Stimulated activated CD4-positive, alpha-beta T cell treated with anti-CD3 and anti-CD28 coated beads, Interleukin-12 subunit alpha, Interleukin-12 subunit beta, amount 100 ng/mL, for 24 hours (primary cell): ENCODE measurements around the gene EFCAB3.
"Not testable (repeated sequence)": the region's sequence is repeated elsewhere in the genome, so short reads cannot be mapped to it uniquely, and the experiment has no call there.

Experiments used
- DNase-seq, 2 experiments: peaks; one replicate each; pipeline ENCODE4 v3.0.0-alpha.2; 2020; ENCODE audit warnings: low read depth in 2 of 2

EFCAB3 gene

DNA sequence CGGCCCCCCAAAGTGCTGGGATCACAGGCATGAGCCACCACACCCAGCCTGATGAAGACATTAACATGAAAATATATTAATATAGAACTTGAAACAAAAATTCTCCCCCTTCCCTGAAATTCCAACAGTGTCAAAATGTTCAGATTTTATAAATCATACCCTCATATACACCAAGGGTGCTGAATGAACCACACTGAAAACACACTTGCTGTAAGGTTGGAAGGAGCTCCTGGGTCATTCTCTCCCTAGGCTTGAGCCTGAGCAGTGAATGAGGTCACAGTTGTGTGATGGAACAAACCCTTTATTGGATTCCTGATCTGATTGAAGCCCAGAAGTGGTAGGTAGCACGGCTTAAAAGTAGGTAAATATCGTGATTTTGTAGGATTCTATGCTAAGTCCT is at the start of gene EFCAB3:
Gene EFCAB3 (plus strand): TSS at position 301 of the 400 bp plus-strand sequence. CDS start 2,427 bp downstream, outside the sequence.
- DNase-seq, result no peak

DNA sequence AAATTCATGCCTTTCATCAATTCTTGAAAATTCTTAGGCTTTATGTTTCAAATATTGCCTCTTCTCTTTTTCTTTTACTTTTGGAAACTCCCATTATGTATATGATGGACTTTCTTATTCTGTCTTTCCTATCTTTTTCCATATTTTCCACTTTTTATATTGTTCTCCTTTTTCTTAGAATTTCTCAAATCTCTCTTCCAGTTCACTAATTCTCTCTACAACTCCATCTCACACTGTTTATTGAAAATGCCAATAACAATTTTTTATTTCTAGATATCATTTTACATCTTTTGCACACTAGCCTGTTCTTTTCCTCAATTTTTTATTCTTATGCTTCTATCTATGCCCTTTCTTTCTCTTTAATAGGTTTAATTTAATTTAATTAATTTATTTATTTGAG is 43.8 kb upstream of the EFCAB3 start:
- DNase-seq, result no peak

DNA sequence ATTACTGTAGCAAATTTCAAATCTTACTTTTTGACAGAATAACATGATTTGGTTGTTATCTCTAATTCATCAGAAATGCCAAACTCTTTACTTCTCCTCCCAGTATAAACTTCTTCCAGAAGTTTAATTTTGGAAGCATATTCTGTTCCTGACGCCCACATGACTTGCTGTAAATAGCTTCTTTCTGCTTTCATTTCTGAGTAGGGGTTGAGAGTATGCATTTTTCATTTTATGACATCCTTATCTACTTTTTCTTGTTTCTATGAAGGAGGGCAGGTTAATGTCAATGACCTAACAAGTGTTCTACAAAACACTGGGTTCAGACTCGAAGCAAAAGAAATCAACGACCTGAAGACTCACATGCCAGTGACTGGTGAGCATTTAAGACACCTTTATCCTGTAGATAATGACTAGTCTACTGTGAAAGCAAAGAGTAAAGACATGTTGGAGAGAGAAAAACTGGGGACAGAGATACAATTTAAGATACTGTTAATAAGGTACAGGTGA is 36.5 kb upstream of the EFCAB3 start:
- DNase-seq, result no peak

DNA sequence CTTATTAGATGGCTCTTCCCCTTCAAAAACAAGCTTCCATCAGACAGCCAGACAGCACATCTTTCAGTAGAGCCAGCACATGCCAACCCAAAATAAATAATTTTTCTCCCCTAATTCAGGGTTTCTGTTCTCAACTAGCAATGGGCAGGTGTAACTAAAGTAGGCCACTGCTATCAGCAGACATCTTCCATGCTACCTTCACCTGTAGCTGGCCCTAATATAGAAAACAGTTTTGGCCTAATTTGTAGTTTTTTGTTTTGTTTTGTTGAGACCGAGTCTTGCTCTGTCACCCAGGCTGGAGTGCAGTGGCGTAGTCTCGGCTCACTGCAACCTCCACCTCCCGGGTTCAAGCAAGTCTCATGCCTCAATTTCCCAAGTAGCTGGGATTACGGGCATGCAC is 29.2 kb upstream of the EFCAB3 start:
- DNase-seq, result no peak

DNA sequence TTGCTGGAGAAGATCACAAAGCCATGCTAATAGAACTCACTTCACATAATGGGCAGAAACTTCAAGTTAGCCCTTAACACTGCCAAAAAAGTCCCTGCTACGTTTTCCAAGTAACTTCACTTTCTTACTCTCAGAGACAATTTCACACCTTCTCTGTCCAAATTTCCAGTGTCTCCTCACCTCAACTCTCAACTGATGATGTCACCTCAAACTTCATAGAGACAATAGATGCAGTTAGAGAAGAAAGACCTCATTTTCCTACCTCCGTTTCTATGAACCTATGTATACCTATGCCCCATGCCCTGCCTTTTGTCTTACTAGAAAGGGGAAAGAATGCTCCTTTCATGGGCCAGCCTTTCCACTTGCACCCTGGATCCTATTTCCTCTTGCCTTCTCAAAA is 14.2 kb upstream of the EFCAB3 start:
- DNase-seq, result no peak

DNA sequence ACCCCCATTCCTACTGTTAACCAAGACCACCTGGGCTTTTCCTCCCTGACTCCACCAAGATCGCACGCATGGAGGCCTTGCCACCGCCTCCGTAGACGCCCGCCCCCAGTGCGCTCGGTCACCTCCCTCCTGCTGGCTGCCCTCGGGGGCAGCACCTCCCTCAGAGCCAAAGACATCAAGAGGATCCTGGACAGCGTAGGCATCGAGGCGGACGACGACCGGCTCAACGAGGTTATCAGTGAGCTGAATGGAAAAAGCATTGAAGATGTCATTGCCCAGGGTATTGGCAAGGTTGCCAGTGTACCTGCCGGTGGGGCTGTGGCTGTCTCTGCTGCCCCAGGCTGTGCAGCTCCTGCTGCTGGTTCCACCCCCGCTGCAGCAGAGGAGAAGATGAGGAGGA is 1.2 kb downstream of the EFCAB3 start:
- no peak for DNase-seq

DNA sequence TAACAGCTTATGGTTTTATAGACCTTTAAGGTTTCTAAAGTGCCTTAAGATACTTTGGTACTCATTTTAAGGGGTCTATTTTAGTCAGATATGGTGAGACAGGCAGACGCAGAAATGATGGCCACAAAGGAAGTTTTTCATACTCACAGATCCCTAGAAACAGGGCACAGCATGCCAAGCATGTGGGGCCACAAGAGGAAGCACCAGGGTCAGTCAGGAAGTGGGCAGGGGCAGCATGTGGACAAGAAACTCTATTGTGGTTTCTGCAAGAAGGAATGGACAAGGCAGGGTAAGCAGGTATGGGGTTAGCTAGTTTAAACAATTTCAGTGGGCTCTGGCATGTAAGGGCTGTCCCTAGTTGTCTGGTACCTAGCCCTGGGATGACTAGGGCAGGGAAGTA is 8.5 kb downstream of the EFCAB3 start:
- no peak for DNase-seq

DNA sequence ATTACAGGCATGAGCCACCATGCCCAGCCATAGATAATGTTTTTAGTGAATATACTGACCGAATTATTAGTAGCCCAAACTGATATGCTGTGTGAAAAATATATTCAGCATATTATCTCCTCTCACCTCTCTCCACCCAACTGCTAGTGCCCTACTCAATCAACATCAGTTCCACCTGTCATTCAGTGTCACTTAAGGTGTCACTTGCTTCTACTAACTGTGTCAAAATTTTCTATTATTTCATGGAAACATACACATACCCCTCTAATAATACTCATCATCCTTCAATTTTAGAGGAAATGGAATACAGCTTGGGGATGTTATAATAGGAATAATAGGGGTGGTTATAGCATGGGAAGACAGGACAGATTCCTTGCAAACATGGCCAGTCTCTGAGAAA is 12.6 kb downstream of the EFCAB3 start:
- DNase-seq, result no peak

DNA sequence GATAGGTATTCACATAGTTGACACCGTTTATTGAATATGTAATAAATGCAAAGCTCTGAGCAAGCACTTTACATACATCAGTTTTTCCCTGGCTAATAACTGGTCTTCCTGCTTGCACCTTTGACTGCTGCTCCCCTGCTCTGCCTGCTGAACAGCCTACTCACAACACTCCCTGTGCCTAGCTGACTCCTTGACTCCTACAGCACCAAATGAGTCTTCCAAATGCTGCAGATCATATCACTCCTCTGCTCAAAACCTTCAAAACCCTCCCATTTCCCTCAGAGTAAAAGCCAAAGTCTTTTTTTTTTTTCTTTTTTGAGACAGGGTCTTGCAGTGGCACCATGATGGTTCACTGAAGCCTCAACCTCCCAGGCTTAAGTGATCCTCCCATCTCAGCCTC is 18.5 kb downstream of the EFCAB3 start:
- no peak for DNase-seq

DNA sequence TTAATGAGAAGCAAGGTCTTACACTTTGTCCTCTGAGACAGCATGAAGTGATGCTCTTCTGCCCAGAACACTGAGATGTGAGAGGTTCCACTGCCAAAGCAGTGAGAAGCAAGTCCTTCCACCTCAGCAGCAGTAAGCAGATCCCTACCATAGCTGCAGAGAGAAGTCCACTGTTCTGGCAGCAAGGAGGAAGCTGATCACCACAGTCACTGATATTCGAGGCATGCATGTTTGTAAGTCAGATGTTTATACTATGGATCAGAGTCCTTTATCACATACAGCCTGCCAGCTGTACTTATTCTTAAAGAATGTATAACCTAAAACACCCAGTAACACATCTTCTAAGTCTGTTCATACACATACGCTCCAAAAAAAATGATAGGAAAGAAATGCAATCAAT is 25.1 kb downstream of the EFCAB3 start:
- no peak for DNase-seq

DNA sequence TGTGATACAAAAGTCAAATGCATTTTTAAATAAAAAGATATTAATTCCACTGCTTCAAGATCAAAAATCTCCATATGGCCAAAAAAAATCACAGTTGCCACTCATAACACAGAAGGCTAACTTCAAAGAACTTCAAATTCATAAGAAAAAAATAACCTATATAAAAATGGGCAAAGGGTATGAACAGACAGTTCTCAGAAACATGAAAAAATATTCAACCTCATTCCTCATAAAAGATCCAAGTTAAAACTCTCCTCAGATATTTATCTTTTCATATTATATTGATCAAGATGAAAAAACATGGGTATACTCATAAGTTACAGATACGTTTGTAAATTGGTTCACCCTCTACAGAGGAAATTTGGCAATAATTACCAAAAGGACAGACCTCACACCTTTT is 32.7 kb downstream of the EFCAB3 start:
- not testable (repeated sequence) for DNase-seq

DNA sequence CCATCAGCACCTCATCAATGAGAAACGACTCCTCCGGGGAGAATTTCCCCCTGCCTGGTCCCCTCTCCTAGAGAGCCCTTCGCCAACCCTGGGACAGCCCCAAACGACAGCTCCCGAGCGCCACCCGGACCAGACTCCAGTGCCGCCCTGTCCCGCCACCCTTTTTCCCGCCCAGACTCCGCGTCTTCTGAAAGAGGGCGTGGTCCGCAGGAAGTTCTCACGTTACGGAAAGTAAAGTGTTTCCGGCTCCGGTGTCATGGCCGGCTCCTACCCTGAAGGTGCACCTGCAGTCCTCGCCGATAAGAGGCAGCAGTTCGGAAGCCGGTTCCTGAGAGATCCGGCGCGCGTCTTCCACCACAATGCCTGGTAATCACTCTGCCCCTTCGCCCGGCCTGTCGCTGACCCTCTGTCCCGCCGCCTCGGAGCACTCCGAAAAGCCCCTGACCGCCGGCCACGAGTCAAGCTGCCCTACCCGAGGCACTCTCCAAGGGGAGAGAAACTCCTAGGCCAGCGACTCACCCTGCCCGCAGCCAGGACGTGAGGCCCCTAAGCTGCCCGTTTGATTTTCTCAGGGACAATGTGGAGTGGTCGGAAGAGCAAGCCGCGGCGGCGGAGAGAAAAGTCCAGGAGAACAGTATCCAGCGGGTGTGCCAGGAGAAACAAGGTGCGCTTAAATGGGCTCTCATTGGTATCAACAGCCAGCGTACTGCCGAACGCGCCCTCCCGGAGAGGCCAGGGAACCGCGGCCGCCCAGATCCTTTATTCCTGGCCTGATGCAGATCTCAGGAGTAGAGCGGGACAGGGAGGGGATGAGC is 43.5 kb downstream of the EFCAB3 start, which contains the start of gene METTL2A:
Gene METTL2A (plus strand): TSS at position 251 of the 815 bp plus-strand sequence. CDS start 6 bp downstream, at position 257.
- DNase-seq, result peak; percentile 81 to 87

DNA sequence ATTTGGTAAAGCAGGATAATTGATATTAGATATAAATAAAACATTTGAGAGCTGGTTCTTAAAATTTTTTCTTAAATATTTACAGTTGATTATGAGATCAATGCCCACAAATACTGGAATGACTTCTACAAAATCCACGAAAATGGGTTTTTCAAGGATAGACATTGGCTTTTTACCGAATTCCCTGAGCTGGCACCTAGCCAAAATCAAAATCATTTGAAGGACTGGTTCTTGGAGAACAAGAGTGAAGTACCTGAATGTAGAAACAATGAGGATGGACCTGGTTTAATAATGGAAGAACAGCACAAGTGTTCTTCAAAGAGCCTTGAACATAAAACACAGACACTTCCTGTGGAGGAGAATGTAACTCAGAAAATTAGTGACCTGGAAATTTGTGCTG is 45.9 kb downstream of the EFCAB3 start:
- not testable (repeated sequence) for DNase-seq

DNA sequence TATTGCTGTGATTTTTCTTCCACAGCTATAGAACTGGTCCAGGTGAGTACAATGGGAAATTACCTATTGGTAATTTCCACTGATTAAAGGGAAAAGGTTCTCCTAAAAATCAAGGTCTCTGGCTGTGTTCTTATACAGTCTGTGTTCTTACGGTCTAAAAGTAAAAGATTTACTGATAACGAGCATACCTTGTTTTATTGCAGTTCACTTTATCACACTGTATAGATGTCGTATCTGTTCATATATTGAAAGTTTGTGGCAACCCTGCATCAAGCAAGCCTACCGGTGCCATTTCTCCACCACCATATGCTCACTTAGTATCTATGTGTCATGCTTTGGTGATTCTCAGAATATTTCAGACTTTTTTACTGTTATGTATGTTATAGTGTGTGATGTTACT is 54.9 kb downstream of the EFCAB3 start:
- not testable (repeated sequence) for DNase-seq

DNA sequence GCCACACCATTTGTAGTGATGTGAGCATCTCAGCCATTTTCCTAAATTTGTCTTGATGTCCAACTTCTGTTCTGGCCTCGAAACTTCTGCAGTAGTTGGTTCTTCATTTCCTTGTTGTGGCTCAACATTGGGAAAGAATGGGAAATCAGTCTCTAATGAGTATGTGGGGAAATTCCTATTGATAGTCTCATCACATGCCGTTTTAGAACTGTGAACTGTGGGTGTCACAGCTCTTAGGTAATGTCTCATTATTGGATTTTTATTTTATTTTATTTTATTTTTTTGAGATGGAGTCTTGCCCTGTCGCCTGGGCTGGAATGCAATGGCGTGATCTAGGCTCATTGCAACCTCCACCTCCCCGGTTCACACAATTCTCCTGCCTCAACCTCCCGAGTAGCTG is 60.8 kb downstream of the EFCAB3 start:
- not testable (repeated sequence) for DNase-seq

DNA sequence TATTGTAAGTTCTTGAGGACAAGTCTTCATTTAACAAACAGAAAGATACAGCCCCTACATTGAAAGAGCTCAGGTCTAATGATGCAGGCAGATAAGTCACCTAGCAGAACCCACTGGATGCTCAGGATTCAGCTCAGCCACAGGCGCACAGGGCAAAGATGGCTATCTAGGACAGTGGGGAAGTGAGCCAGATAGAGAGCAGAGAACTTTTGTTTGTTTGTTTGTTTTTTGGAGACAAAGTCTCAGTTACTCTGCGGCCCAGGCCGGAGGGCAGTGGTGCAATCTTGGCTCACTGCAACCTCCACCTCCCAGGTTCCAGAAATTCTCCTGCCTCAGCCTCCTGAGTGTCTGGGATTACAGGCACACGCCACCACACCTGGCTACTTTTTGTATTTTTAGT is 63.7 kb downstream of the EFCAB3 start:
- DNase-seq, result no peak

DNA sequence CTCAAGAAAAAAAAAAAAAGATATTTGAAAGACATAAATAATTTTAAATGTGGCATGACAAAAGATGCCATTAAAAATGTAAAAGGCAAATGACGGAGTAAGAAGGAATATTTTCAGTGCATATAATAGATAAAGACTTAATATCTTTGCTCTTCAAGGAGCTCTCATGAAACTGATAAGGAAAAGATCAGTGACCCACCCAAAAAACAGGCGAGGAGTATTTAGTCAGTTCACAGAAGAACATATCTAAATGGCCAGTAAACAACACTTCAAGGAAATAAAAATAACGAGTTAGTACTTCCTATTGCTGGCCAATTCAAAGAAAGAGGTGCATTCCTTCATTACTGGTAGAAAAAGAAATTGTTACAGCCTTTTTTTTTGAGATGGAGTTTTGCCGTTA is 65.4 kb downstream of the EFCAB3 start:
- DNase-seq, result not testable (repeated sequence)

DNA sequence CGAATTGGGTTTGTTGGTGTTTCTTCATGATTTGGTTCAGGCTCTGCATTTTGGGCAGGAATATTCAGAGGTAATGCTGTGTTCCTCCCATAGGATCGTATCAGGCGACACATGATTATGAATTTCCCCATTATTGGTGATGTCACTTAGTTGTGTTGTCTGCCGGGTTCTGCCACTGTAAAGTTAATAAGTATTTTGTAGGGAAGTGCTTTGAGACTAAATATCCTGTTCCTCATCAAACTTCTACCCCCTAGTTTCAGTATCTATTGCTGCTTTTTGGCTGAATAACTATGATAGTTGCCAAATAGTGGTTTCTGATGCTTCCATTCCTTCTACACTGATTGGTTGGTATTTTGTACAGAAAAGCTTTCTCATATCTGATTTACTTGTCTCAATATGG is 71.8 kb downstream of the EFCAB3 start:
- DNase-seq, result not testable (repeated sequence)

DNA sequence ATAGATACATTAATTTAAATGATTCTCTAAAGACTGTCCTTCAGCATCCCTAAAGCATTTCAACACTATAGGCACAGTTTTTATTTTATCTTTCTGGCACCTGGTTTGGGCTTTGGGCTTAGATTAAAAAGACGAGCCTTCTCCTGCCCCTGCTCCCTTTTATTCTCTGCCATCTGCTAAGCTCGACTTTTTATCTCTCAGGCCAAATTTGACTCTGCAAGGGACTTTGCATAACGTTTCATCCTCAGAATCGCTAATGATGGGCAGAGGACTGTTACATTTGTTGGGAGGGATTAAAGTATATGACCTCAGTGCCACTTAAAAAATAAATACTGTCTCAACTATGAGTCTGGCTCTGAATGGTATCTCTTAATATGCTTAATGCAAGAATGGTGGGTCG is 72.7 kb downstream of the EFCAB3 start:
- not testable (repeated sequence) for DNase-seq

DNA sequence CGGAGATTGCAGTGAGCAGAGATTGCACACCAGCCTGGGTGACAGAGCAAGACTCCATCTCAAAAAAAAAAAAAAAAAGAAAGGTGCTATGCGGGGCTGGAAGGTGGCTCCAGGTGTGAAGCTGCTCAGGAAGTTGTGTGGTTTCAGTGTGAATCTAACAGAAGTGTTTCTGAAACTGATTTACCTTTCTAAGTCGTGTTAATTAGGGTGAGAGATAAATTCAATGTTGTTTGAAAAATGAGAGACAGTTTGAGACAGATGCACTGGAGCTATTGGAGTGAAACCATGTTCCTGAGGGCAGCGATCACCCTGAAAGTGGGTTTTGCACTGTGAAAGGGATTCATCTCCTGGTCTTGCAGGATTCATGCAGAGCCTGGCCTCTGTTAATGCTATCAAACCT is 73.3 kb downstream of the EFCAB3 start:
- DNase-seq, result not testable (repeated sequence)

DNA sequence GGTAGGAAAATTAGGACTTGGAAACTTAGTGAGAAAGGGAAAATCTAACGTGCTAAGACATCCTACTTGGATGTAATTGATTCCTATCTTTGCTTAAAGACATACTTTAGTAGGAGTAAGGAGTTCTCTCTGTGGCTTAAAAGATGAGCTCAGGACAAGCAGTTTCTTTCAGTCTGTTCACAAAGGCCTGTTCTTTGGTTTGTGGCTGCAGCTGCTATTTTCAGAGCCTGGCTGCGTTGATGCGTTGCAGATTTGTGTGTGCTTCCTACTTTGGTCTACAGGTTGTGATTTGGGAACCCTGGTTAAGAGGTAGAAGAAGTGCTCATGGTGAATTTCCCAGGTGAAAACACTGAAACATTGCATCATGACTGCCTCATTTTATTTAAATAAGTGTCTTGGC is 73.8 kb downstream of the EFCAB3 start:
- DNase-seq, result not testable (repeated sequence)

DNA sequence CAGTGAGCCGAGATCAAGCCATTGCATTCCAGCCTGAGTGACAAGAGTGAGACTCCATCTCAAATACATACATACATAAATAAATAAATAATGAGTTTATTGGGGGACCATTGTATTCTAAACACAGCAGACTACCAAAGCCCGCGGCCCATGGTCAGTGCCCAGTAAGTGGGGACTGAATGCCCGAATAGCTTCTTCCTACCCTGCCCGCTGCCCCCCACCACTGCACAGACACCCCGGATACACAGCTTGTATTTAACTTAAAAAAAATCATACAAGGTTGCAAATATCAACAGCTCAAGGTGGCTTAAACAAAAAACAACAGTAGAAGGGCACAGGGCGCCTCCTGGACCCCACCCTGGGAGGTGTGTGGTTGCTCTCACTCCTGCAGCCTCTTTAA is 75.7 kb downstream of the EFCAB3 start:
- no peak for DNase-seq

DNA sequence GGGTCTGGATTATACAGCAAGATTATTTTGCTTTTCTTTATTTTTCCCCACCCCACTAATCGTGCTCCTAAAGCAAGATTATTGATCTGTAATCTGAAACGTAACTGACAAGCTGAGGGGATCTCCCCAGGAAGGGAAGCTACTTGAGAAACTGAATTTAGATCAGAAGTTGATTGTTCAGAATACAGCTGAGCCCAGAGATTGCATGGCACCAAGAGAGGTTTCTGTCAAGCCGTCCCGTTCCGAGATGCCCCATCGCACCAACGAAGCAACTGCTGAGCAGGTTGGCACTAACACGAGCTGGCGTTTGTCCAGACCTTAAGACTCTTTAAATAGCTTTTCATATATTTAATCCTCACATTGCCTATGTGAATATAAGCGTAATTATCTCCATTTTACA is 78.1 kb downstream of the EFCAB3 start:
- DNase-seq, result not testable (repeated sequence)
